ENCODE measurements around the gene MUC13.

MUC13 gene

GRCh38 chr3:124861041-124861440, 73.5 kb downstream of the MUC13 start:
- no peak for DNase-seq

DNA sequence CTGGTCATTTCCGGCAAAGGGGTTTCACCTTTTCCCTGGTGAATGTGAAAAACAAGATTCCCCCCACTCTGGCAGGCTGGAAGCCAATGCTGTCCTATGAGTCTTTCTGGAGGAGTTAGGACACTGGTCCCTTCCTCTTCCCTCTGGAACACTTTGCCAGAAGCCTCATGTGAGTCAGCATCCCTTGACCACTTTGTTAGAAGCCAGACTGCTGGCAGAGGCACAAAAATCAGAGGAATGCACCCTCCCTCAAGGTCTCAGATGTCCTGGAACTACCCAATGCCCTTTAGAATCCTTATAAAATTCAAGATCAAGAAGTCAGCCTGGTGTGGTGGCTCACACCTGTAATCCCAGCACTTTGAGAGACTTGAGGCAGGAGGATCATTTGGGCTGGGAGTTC, 74.0 kb downstream of the MUC13 start:
- DNase-seq = no peak

DNA sequence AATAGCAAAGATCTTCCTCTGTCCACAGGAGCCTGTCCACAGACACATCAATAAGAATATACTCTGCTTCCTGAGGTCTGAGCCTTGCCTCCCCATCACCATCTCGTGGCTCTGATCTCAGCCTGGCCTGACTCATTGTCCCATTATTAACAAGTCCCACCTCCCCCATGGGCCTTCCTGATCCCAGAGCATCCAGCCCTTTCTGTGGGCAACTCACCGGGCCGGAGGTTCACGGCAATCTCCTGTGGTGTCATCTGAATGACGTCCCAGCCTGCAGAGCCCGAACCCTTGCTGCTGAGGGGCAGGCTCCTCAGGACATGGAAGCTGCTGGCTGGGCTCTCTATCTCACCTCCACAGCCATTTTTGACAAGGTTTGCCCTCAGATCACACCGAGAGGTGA, 75.5 kb downstream of the MUC13 start:
- no peak for DNase-seq

GRCh38 chr3:124858275-124858674, 76.3 kb downstream of the MUC13 start:
- no peak for DNase-seq

DNA sequence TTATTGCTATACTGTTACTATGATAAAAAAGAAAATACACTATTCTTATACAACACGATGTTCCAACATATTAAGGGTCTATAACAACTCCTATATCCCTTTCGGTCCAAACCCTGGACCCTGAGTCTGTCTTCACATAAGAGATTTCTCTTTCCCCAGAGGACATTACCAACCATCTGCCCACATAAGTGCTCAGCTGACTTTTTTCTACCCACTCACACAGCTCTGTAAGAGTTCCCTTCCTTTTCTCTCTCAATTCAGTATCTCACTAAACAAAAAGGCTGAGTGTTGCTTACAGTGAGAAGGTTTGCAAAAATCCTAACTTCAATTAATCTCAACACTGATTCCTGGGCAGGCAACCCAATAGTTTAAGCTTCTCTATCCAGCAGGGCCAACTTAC, 77.9 kb downstream of the MUC13 start:
- no peak for DNase-seq

Measured in CD4-positive, alpha-beta T cell treated with Interleukin-17A for 1 hour (primary cell).